Stimulated activated CD4-positive, alpha-beta T cell treated with anti-CD3 and anti-CD28 coated beads, Interleukin-15, amount 100 ng/mL, for 1 hour (primary cell): ENCODE results near the gene KRT86.
"Not testable (repeated sequence)": the region's sequence is repeated elsewhere in the genome, so short reads cannot be mapped to it uniquely, and the experiment has no call there.

Experiments
- DNase-seq, 2 donors: peaks; one replicate each; pipeline ENCODE4 v3.0.0-alpha.2; 2020; ENCODE audit warnings: low read depth in 1 of 2, low spot score in 1 of 2

KRT86 gene

DNA sequence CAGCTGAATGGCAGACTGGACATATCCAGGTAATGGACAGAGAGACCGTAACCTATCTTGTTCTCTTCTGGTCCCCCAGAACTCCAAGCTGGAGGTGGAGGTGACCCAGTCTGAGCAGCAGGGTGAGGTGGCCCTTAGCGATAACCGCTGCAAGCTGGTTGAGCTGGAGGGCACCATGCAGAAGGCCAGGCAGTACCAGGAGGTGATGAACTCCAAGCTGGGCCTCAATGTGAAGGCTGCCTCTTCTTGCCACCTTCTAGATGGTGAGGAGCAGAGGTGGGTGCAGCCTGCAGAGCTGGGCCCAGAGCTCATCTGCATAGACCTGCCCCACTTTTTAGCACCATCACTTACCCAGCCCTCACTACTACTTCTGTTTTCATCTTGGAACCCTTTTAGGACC, 7.2 kb upstream of the KRT86 start:
- no peak for DNase-seq

DNA sequence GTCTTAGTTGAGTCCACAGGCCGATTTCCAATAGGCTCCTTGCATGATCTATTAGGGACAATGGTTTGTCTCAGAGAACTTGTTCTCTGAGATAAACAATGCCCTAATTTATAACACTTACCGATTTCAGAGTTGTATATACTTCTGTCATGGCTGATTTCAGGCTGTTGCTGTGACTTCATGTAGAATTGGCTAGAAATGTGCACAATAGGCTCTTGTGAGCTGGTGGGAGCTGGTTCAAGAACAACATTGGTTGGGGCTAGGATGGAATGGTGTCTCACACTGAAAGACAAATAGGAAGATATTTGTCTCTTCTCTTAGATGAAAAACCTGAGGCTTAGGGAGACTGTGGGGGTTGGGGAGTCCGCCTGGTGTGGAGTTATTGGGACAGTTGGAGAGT, 6.7 kb upstream of the KRT86 start:
- no peak for DNase-seq

DNA sequence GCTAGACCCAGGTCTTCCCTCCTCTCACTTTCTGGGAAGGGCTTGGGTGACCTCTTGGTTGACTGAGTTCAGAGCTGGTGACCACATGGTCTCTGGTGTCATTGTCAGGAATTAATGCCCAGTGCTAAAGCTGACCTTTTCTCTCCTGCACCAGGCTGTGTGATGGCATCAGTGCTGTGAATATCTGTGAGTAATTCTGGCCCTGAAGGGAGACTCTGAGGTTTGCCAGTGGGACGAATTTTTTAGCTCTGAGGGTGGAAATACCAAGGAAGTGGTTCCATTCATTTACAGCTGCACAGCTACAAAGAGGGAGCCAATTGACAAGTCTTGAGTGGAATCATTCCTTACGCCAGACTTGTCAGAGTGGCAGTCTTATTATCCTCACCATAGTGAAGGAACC, 6.2 kb upstream of the KRT86 start:
- no peak for DNase-seq

DNA sequence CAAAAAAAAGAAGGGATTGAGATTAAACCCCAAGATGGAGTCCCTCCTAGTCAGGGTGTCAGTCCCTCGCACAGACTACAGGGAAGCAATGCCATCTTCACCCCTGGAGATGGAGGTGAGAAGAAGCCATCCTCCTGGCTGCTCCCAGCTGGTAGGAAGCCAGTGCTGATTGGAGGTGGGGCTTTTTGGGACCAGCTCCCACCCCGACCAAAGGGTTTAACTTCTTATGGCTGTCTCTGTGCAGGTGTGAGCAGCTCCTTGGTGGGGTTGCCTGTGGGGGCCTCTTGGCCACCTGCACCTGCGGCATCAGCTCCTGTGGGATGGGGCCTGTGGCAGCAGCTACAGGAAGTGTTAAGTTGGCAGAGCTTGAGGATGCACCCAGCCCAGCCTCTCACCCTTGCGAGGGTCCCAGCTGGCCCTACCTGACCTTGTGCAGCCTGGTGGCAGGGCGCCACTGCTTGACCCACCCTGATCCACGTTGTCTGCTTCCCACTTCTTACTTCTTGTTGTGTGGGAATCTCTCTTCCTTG, 3.8 kb upstream of the KRT86 start:
- no peak for DNase-seq

DNA sequence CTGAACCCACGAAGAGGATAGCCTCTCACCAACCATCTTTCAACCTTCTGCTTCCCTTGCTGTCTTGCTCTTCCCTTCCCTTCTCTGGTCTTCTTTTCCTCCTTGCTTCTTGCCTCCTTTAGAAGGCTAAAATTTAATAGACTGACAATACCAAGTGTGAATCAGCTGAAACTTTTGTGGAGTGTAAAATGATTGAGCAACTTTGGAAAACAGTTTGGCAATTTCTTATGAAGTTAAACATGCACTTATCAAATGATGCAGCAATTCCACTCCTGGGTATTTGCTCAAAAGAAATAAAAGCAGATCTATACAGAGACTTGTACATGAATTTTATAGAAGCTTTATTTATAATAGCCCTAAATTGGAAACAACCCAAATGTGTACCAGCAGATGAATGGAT, 3.3 kb upstream of the KRT86 start:
- no peak for DNase-seq

DNA sequence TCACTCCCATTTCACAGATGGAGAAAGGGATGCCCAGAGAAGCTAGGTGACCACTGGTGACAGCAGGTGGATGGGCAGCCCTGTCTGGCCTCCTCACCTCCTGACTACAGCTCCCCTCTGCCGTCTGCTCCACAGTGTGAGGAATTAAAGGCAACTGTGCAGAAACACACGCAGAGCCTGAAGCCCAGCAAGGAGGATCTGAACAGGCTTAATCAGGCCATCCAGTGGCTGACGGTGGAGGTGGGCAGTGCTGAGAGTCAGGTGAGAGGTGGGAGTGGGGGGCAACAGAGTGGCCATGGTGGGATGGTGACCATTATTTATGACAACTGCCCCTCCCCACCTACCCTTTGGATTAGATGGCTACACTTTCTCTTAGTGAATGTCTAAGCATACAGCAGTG, 1.2 kb downstream of the KRT86 start:
- DNase-seq = no peak

DNA sequence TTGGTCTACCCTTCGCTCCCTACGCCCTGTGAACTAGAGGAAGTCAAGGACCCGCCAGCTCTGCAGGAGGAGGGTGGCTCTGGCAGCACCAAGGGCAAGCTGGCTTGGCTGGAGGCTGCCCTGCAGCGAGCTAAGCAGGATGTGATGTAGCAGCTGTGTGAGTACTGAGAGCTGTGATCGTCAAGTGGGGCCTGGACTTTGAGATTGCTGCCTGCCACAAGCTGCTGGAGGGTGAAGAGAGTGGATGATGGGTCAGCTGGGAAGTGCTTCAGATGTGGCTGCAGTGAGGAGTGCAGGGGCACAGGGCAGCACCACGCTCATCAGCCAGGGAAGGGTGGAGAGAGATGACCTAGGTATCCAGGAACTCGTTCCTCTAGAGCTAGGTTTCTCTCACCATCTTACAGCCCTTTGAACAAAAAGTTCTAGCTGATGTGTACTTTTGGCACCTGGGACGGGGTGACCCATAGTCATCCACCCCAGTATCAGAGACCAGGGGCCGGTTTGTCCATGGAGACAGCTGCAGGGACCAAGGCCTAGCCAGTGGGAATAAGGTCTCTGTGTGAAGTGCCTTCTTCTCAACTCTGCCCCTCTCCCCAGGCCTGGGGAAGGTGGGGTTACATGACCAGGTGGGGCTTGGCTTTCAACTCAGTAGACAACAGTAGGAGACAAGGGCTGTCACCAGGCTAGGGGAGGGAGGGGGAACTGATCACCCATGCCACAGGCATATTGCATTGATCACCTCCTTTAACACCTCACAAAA, 3.2 kb downstream of the KRT86 start:
- no peak for DNase-seq

DNA sequence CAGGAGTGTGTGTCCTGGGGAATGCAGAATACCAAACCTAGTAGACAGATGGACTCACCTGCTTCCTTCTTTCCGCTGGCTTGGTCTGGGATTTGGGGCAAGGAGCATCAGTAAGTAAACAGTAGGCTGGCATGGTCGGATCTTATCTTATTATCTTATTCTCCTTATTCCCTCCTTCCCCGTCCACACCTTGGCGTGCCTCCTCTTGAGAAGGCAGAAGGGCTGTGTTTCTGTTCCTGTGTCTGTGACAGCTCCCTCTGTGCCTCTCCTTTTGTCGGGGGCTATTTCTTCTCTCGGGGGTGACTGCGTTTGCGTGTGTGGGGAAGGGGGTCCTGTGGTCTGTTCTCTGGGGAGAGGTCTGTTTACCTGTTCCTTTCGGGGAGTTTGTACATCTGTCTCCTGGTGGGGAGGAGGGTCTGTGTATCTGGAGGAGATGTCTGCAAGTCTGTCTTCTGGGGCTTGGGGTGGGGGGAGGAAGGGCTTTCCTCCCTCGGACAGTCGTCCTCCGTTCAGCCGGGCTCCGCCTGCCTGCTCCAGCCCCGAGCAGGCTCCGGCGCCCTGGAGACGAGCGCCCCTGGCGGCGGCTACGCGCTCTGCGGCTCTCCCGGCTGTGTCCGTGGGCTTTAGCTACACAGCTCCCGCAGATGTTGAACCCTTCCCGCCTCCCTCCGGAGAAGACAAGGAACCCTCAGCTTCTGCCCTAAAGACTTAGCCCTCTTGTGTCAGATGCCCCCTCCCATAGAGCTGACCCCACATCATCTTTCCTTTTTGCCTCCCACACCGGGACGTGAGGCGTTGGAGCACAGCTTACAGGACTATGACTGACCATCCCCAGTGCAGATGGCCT, 4.4 kb downstream of the KRT86 start:
- DNase-seq = peak; percentile 50 to 64

DNA sequence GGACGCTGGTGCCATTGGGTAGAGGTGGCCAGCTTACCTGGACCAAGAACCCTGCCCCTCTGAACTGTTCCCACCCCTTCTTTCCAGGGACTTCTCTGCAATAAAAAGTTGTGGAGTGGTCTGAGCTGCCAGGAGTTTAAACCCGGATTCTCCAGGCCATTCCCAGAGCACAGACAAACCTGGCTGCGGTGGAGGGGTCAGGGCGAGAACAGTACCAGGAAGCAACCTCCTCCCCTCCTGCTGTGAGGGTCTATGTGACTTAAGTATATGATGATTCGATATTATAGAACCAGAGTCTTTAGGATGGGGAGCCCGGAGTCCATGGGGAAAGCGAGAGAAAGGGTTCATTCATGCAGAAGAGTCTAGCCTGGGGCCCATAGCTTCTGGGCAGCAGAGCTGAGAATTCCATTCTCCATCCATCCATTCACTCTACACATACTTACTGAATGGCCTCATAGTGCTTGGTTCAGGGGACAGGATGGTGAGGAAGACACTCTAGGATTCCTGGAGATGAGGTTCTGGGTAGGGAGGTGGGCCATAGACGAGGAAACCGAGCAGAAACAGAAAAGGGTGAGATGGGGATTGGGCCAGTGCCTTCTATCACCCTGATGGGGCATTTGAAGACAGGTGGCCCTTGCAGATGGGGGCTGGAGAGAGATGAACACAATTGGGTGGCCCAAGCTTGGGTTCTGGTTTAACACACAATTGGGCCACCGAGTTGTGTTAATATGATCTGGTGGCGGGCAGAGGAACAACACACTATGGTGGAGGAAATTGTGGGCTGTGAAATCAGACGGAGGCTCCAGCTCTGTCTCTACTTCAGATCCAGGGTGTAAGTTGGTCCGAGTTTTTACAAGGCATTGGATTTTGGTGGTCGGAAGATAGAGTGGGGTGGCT, 5.2 kb downstream of the KRT86 start:
- no peak for DNase-seq

DNA sequence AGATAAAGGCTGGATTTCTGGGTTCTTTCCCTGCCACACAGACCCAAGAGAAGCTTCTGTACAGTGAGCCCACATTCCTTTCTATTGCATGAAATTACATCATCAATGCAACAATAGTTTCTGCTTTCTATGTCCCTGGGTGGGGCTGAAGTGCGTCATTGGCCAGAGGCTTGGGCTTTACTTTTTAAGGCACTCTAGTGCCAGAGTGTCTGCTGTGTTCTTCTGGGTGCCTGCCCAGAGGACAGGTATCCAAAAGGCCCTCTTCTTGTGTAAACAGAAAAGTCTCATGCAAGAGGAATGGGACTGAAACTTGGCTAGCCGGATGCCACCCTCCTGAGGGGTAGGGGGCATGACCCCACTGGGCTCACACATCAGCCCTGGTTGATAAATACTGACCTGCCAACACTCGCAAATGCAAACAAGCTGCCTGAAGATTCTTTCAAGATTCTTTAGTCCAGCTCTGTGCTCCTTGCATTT, 5.9 kb downstream of the KRT86 start:
- no peak for DNase-seq

DNA sequence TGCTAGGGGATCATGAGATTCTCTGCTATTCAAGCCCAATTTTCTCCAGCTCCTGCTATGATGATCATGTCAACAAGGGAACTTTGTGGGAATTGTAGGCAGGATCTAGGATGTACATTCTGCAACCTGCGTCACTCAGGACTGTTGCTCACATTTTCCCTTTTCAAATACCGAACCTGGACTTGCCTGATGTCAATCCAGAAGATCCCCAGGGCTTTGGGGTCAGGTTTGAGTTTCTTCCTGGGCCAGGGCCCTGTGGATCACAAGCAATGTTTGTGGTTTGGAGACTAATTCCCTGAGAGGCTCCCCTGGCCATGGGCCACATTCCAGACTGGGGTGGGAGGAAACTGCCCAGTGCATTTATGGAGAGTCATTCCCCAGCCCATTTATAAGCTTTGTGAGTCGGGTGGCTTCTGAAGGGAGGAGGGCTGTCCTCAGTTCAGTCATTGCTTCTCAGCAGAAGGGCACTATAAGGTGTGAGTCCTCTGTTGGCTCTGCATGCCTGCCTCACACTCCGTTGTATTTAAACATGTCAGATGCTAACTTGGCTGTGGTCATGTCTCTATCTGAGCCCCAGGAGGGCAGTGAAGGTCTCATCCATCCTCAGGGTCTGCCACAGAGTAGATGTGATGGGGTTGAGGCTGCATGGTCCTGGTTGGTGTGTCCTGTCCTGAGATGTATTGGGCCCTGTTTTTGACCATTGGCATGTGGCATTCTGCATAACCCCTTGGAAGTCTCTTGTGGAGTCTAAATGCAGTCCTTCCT, 6.5 kb downstream of the KRT86 start:
- no peak for DNase-seq

DNA sequence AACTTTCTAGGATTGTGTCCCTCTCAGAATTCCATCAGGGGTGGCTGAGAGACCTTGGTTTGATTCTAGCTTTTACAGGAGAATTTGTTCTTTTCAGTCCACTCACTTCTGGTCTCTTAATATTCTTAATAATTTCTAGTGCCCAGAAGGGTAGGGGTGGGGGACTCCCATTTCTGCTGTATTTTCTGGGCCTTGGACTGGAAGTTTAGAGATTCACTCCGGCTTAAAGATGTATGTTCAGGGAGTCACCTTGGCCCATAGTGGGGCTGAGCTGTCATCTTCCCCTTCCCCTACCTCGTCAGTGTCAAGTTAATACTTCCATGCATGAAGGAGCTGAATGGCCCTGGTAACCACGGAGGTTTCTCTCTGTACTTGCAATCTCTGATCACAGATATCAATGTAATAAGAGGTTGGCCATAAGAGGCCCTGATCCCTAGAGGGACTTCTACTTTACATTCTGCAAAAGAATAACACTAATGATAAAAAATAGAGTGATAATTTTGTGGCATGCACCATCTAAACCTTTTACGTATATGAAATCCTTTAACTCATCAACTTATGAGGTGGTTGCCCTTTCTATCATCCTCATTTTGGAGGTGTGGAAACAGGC, 10.2 kb downstream of the KRT86 start:
- DNase-seq = no peak

DNA sequence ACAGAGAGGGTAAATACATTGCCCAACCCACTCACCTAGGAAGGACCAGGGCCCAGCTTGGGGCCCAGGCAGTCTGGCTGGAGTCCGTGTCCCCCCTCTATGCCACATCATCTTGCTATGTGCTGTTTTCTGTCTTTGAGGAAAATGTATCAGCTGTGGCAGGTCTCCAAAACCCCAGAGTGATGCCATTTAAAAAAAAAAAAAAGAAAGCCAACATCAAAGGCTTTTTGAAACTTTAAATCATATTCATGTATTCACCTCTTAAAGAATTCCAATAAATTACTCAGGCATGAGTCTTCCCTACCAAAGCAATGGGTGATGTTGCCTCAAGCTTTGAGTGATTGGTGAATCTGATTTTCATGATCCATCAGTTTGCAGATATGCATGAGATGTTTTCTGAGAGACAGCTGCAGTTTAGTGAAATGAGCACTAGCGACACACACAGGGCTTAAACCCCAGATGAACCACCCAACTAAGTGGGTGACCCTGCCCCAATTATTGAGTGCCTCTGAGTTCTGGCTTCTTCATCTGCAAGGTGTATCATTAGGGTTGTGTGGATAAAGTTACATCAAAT, 10.8 kb downstream of the KRT86 start:
- DNase-seq = no peak

DNA sequence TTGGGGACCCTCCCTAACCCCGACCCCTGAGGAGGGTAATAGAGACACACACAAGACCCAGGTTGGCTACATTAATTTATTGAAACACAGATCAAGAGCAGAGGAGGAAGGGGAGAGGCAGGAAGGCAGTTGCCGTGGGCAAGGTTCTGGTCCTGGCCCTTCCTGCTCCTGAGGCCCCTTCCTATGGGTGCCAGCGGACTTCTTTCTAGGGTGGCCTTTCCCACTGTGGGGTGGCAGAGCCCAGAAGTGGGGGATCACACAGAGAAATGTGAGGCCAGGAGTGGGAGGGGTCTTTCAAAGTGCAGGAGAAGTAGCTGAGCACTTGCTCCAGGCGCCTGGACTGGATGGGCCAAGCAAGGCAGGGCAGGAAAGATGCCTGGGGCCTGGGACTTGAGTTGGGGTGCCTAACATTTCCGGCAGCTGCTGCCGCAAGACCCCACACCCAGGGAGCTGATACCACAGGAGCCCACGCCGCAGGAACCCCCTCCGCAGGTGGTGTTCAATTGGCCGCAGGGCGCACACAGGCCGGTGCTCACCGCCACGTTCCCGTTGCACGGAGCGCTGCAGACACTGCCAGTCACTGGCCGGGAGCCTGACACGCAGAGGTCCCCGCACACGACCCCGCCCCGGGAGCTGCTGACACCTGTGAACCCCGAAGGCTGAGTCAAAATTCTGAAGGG, 11.5 kb downstream of the KRT86 start:
- no peak for DNase-seq

DNA sequence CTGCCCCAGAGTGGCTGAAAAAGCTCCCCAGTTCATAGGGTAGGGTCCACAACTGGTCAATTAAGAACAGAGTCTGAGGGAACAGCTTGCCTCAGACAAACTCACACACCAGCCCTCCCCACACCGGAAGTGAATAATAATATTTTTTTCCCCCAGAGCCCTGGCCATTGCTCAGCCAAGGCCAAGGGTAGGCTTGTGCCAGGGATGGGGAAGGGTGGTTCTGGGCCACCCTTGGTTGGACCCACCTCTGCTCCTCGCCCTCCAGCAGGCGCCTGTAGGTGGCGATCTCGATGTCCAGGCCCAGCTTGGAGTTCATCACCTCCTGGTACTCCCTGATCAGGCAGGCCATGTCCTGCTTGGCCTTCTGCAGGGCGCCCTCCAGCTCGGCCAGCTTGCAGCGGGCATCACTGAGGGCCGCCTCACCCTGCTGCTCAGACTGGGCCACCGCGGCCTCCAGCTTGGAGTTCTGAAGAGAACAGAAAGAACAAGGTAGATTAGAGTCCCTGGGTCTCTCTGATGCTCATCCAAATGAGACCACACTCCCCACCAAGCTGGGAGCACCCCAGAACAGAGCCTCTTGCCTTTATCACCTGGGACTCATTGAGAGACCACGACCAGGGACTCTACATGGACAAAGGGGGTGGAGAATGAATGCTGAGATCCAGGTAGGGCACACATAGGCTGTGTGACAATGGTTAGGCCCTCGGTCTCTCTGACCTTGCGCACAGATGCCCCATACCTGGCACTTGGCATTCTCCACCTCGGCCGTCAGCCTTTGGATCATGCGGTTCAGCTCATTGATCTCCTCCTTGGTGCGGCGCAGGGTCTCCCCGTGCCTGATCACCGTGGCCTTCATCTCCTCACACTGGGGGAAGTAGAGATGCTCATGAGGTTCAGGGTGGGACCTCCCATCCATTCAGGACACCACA, 12.7 kb downstream of the KRT86 start:
- not testable (repeated sequence) for DNase-seq

DNA sequence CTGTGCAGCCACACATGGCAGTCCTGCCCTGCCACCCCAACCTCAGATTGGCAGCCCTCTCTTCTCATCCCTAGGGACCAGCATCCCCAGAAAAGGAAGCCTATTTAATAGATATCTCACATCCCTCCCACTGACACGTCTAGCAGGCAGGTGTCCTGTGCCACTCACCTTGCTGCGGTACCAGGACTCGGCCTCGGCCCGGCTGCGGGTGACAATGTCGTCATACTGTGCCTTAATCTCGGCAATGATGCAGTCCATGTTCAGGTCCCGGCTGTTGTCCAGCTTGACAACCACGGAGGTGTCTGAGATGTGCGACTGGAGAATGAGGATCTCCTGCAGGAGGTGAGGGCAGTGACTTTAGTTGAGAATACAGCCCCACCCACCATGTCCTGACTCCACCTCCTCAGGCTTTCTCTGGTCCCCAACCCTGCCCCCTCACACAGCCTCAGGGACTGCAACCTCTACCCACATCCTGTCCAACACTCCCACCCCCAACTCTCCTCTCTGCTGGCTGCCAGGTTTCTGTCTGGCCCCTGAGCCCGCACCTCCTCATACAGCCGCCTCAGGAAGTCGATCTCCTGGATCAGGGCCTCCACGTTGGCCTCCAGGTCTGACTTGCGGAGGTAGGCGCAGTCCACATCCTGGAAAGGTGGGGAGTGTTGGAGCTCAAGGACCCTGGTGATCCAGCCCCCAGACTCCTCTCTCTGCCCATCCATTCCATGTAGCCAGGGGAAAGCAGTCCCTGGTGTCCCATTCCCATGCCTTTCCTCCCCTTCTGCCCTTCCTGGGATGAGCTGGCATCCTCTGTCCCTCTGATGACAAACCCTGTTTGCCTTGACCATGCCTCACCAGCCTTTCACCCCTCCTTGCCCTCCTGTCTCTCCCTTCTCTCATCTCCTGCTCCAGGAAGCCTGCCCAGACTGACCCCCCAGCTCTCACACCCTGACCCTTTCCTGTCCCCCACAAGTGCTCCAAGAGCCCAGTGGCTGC, 13.7 kb downstream of the KRT86 start:
- DNase-seq = not testable (repeated sequence)
